SU-DHL-6 (cell line): ENCODE results near the gene FOXF2.

Experiments
- EZH2phosphoT487 ChIP-seq: fragments of 200-600 bp; sonication (generic), shearing (Covaris generic); conservative IDR thresholded peaks from 2 replicates; pipeline ENCODE4 v1.6.1; 2018; ENCODE audit warnings: mild to moderate bottlenecking, antibody characterized with exemption, low read length, moderate library complexity, mixed read lengths
- TF ChIP-seq, protein P1 (sequence below): fragments of 200-600 bp; sonication (generic); IDR thresholded peaks from one replicate; pipeline ENCODE4 v1.5.1; 2017; ENCODE audit warnings: antibody characterized with exemption, mild to moderate bottlenecking, low read length, moderate library complexity; ENCODE audit not compliant: insufficient read depth, poor library complexity, severe bottlenecking

DNA sequence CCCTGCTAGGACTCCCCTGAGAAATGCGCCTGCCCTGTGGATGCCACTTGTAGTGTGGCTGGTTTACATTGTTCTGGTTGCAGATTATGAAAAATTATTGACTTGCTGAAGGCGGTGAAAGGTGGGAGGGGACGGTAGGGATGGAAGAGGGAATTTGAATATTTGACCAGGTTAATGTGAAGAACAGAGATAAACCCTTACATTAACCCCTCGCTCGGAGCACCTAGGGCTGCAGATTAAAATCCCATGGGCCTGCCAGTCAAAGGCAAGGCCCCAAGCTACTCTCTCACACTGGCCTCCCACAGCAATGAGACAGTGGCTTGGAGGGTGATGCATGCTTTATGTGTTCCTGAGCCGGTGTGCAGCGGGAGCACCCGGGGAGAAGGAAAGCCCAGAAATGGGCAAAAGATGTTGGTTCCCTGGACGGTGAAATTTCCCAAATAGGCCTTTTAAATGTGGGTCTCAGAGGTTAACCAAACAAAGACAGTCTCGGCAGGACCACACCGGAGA, 2.5 kb downstream of the FOXF2 start:
- TF ChIP-seq, protein P1, sequence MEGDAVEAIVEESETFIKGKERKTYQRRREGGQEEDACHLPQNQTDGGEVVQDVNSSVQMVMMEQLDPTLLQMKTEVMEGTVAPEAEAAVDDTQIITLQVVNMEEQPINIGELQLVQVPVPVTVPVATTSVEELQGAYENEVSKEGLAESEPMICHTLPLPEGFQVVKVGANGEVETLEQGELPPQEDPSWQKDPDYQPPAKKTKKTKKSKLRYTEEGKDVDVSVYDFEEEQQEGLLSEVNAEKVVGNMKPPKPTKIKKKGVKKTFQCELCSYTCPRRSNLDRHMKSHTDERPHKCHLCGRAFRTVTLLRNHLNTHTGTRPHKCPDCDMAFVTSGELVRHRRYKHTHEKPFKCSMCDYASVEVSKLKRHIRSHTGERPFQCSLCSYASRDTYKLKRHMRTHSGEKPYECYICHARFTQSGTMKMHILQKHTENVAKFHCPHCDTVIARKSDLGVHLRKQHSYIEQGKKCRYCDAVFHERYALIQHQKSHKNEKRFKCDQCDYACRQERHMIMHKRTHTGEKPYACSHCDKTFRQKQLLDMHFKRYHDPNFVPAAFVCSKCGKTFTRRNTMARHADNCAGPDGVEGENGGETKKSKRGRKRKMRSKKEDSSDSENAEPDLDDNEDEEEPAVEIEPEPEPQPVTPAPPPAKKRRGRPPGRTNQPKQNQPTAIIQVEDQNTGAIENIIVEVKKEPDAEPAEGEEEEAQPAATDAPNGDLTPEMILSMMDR: no peak
- no peak for TF ChIP-seq EZH2phosphoT487
